ENCODE results near the gene DGCR2. TPM values are rescaled to one million over a fixed set of nuclear protein-coding genes. Genes with fewer than 3 reads are reported as not detected.

DGCR2 gene
- total RNA-seq, 6 experiments from 2014 or later: 19.8 to 31.7 (median 24.7) TPM

DNA sequence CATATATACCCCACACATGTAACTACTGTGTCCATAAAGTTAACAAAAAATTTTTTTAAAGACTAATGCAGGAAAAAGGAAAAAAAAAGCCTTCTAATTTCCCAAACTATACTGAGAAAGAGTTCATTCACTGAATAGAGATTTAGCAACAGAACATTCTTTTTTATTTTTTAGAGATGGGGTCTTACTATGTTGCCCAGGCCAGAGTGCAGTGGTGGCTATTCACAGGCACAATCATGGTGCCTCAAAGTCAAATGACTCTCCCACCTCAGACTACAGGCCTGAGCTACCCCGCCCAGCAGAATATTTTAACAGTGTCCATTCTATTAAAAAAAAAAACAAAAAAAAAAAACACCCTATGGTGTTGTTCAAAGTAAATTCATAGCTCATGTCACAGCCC, 25.7 kb downstream of the DGCR2 start:
- H3K9me3 ChIP-seq: no peaks in the 10 kb centered on the region
- no peak overlapping the region for H3K4me3 ChIP-seq
- no peak for DNase-seq
- H3K27me3 ChIP-seq: no peaks in the 10 kb centered on the region
- TF ChIP-seq, protein P1, sequence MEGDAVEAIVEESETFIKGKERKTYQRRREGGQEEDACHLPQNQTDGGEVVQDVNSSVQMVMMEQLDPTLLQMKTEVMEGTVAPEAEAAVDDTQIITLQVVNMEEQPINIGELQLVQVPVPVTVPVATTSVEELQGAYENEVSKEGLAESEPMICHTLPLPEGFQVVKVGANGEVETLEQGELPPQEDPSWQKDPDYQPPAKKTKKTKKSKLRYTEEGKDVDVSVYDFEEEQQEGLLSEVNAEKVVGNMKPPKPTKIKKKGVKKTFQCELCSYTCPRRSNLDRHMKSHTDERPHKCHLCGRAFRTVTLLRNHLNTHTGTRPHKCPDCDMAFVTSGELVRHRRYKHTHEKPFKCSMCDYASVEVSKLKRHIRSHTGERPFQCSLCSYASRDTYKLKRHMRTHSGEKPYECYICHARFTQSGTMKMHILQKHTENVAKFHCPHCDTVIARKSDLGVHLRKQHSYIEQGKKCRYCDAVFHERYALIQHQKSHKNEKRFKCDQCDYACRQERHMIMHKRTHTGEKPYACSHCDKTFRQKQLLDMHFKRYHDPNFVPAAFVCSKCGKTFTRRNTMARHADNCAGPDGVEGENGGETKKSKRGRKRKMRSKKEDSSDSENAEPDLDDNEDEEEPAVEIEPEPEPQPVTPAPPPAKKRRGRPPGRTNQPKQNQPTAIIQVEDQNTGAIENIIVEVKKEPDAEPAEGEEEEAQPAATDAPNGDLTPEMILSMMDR (IDR thresholded peaks at IDR 0.05): no peak
- TF ChIP-seq POLR2A (IDR thresholded peaks at IDR 0.05): no peak
- peaks cover 0 to 6% (median 0%) of the 10 kb centered on the region in 4 donors for H3K36me3 ChIP-seq
- no peak for ATAC-seq
- intact Hi-C loops (cut with DNase I): no loop called here
- H3K27ac ChIP-seq: no peak overlapping the region
- WGBS (ENCODE audit: insufficient coverage, low coverage, low lambda C conversion rate, missing lambda C conversion rate): 88% methylated on average over 1 of the region's 1 CpG
- peaks cover 0 to 12% (median 3%) of the 10 kb centered on the region in 4 donors for H3K4me1 ChIP-seq

DNA sequence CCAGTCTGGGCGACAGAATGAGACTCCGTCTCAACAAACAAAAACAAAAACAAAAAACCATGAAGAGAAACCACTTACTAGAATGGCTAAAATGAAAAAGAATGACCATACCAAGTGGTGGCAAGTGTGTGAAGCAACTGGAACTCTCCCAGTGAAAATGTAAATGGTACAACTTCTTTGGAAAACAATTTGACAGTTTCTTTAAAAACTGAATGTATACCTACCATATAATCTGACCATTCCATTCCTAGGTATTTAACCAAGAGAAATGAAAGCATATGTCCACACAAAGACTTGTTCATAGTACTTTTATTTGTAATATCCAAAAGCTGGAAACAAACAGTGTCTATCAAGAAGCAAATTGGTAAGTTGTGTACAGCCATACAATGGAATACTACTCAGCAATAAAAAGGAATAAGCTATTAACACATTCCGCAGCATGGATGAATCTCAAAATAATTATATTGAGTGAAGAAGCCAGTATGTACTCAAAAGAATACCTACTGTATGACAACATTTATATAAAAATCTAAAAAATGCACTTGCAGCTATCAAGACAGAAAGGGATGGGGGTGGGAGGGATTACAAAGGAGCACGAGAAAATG, 27.7 kb downstream of the DGCR2 start:
- H3K27ac ChIP-seq: no peak overlapping the region
- H3K36me3 ChIP-seq: peaks cover 0 to 6% (median 0%) of the 10 kb centered on the region in 4 donors
- no peak for DNase-seq
- intact Hi-C loops (cut with DNase I): no loop called here
- H3K27me3 ChIP-seq: no peaks in the 10 kb centered on the region
- no peak for ATAC-seq
- 96% methylated on average over 4 of the region's 4 CpGs for WGBS (ENCODE audit: insufficient coverage, low coverage, low lambda C conversion rate, missing lambda C conversion rate)
- no peak overlapping the region for H3K4me3 ChIP-seq
- no peak for TF ChIP-seq POLR2A (IDR thresholded peaks at IDR 0.05)
- TF ChIP-seq, protein P1 (IDR thresholded peaks at IDR 0.05): no peak
- peaks cover 0 to 12% (median 2%) of the 10 kb centered on the region in 4 donors for H3K4me1 ChIP-seq
- no peaks in the 10 kb centered on the region for H3K9me3 ChIP-seq

DNA sequence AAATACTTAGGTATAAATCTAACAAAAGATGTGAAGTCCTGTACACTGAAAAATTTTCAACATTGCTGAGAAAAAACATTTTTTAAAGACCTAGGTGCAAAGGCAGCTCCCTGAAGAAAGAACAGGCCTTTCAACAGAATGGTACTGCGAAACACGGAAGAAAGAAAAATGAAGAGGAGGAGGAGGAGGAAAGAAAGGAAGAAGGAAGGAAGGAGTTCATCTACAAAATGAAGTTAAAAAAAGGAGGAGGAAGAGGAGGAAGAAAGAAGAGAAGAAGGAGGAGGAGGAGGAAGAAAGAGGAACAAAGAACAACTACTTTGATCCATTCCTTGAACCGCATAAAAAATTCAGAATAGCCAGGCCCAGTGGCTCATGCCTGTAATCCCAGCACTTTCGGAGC, 29.5 kb downstream of the DGCR2 start:
- Histone ChIP-seq H3K27me3 (no peaks in the 10 kb centered on the region), H3K36me3 (peaks cover 0 to 10% (median 0%) of the 10 kb centered on the region in 4 donors), H3K4me3 (no peak overlapping the region), H3K9me3 (no peaks in the 10 kb centered on the region), H3K27ac (no peak overlapping the region), H3K4me1 (peaks cover 0 to 9% (median 2%) of the 10 kb centered on the region in 4 donors)
- WGBS (ENCODE audit: insufficient coverage, low coverage, low lambda C conversion rate, missing lambda C conversion rate): 85% methylated on average over 4 of the region's 4 CpGs
- no peak for DNase-seq
- intact Hi-C loops (cut with DNase I): no loop called here
- ATAC-seq: no peak
- TF ChIP-seq, protein P1 (IDR thresholded peaks at IDR 0.05): no peak
- no peak for TF ChIP-seq POLR2A (IDR thresholded peaks at IDR 0.05)

DNA sequence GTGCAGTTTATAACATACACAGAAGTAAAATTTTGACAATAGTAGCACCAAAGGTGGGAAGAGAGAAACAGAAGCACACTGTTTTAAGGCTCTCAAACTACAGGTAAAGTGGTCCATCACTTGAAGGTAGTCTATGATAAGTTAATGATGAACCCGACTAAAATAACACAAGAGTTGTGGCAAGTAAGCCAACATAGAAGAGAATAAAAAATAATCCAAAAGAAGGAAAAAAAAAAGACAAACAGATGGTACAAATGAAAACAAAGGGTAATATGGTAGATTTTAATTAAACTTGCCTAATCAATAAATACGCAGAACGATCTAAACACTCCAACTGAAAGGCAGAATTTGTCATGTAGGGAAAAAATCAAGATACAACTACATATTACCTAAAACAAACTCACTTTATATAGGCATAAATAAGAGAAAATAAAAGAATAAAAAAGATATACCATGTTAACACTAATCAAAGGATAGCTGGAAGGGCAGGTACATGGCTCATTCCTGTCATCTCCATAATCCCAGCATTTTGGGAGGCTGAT, 31.6 kb downstream of the DGCR2 start:
- intact Hi-C loops (cut with DNase I): no loop called here
- no peaks in the 10 kb centered on the region for H3K9me3 ChIP-seq
- H3K4me3 ChIP-seq: no peak overlapping the region
- WGBS (ENCODE audit: insufficient coverage, low coverage, low lambda C conversion rate, missing lambda C conversion rate): 85% methylated on average over 3 of the region's 3 CpGs
- TF ChIP-seq, protein P1 (IDR thresholded peaks at IDR 0.05): no peak
- TF ChIP-seq POLR2A (IDR thresholded peaks at IDR 0.05): no peak
- H3K4me1 ChIP-seq: peaks cover 0 to 5% (median 0%) of the 10 kb centered on the region in 4 donors
- no peaks in the 10 kb centered on the region for H3K27me3 ChIP-seq
- H3K36me3 ChIP-seq: peaks cover 0 to 10% (median 0%) of the 10 kb centered on the region in 4 donors
- DNase-seq (no peak), ATAC-seq (no peak)
- H3K27ac ChIP-seq: no peak overlapping the region
